IPS-20b (cell line): Measurements from ENCODE around the gene IPO7.
"Not testable (repeated sequence)": the region's sequence is repeated elsewhere in the genome, so short reads cannot be mapped to it uniquely, and the experiment has no call there.

Experiments used
- H3K27ac ChIP-seq: one replicate; pipeline ENCODE4 v1.5.1; 2013; ENCODE audit warnings: low read length
- H3K27me3 ChIP-seq: 2 replicates; pipeline ENCODE4 v1.6.1; 2013; ENCODE audit warnings: mild to moderate bottlenecking, low read length, inconsistent platforms; ENCODE audit not compliant: insufficient read depth
- H3K36me3 ChIP-seq: 2 replicates; pipeline ENCODE4 v1.6.1; 2013; ENCODE audit warnings: low read depth, mild to moderate bottlenecking, inconsistent platforms, low read length, moderate library complexity; ENCODE audit not compliant: insufficient read depth
- H3K4me1 ChIP-seq: 2 replicates; pipeline ENCODE4 v1.6.1; 2013; ENCODE audit warnings: mild to moderate bottlenecking, control low read depth, inconsistent platforms, low read length, moderate library complexity; ENCODE audit not compliant: insufficient read depth
- H3K4me3 ChIP-seq: 2 replicates; pipeline ENCODE4 v1.5.1; 2013; ENCODE audit warnings: mild to moderate bottlenecking, low read length, inconsistent platforms
- H3K9ac ChIP-seq: 2 replicates; pipeline ENCODE4 v1.6.1; 2013; ENCODE audit warnings: low read depth, mild to moderate bottlenecking, inconsistent platforms, low read length, moderate library complexity
- H3K9me3 ChIP-seq: 2 replicates; pipeline ENCODE4 v1.6.1; 2013; ENCODE audit warnings: mild to moderate bottlenecking, low read depth, low read length, inconsistent platforms; ENCODE audit not compliant: insufficient read depth

IPO7 gene

GRCh38 chr11:9401884-9402283, 17.4 kb downstream of the IPO7 start:
- H3K4me1 ChIP-seq, H3K27me3 ChIP-seq, H3K9ac ChIP-seq, H3K4me3 ChIP-seq, H3K9me3 ChIP-seq, H3K27ac ChIP-seq: not testable (repeated sequence)
- peaks cover 59% of the 10 kb centered on the region for H3K36me3 ChIP-seq

- H3K36me3 ChIP-seq, result peaks cover 100% of the 10 kb centered on the region
- no peaks in the 10 kb centered on the region for H3K9me3 ChIP-seq
These were observed 44.3 kb downstream of the IPO7 start for GRCh38 chr11:9428706-9429105.

GRCh38 chr11:9438611-9439010, 54.2 kb downstream of the IPO7 start:
- H3K27me3 ChIP-seq, result no peaks in the 10 kb centered on the region
- no peak overlapping the region for H3K27ac ChIP-seq
- peaks cover 99% of the 10 kb centered on the region for H3K36me3 ChIP-seq
- no peaks in the 10 kb centered on the region for H3K9me3 ChIP-seq
- no peaks in the 10 kb centered on the region for H3K4me1 ChIP-seq
- H3K4me3 ChIP-seq, result no peak overlapping the region
- no peak overlapping the region for H3K9ac ChIP-seq

More at GRCh38 chr11:9428706-9429105, 44.3 kb downstream of the IPO7 start:
- Histone ChIP-seq H3K27me3 (no peaks in the 10 kb centered on the region), H3K4me1 (no peaks in the 10 kb centered on the region), H3K27ac (no peak overlapping the region), H3K9ac (no peak overlapping the region), H3K4me3 (no peak overlapping the region)

GRCh38 chr11:9446230-9446629, 61.8 kb downstream of the IPO7 start:
- Histone ChIP-seq H3K36me3 (peaks cover 65% of the 10 kb centered on the region), H3K9ac (no peak overlapping the region), H3K4me3 (no peak overlapping the region), H3K27me3 (no peaks in the 10 kb centered on the region), H3K4me1 (no peaks in the 10 kb centered on the region), H3K9me3 (peaks cover 3% of the 10 kb centered on the region; the same call in 1 of the 2 replicates), H3K27ac (no peak overlapping the region)

- no peaks in the 10 kb centered on the region for H3K4me1 ChIP-seq
- no peak overlapping the region for H3K4me3 ChIP-seq
- no peaks in the 10 kb centered on the region for H3K27me3 ChIP-seq
- no peak overlapping the region for H3K27ac ChIP-seq
- peaks cover 40% of the 10 kb centered on the region for H3K36me3 ChIP-seq
- no peak overlapping the region for H3K9ac ChIP-seq
- peaks cover 9% of the 10 kb centered on the region for H3K9me3 ChIP-seq
These were observed 64.3 kb downstream of the IPO7 start for GRCh38 chr11:9448576-9449352.

- not testable (repeated sequence) for H3K9ac ChIP-seq, H3K4me3 ChIP-seq, H3K27me3 ChIP-seq, H3K9me3 ChIP-seq, H3K4me1 ChIP-seq, H3K27ac ChIP-seq
- peaks cover 12% of the 10 kb centered on the region for H3K36me3 ChIP-seq
These were observed 67.6 kb downstream of the IPO7 start for GRCh38 chr11:9452023-9452422.

GRCh38 chr11:9455722-9456121, 71.3 kb downstream of the IPO7 start:
- H3K9ac ChIP-seq, result no peak overlapping the region
- H3K9me3 ChIP-seq, result peaks cover 9% of the 10 kb centered on the region
- no peaks in the 10 kb centered on the region for H3K27me3 ChIP-seq
- H3K36me3 ChIP-seq, result no peaks in the 10 kb centered on the region
- no peaks in the 10 kb centered on the region for H3K4me1 ChIP-seq
- H3K27ac ChIP-seq, result no peak overlapping the region
- H3K4me3 ChIP-seq, result no peak overlapping the region

- H3K27ac ChIP-seq, result peak overlapping the region; percentile 99
- H3K27me3 ChIP-seq, result no peaks in the 10 kb centered on the region
- H3K4me3 ChIP-seq, result peak overlapping the region; percentile 89
- H3K9ac ChIP-seq, result peak overlapping the region; percentile 99
- H3K9me3 ChIP-seq, result no peaks in the 10 kb centered on the region
- no peaks in the 10 kb centered on the region for H3K36me3 ChIP-seq
- peaks cover 2% of the 10 kb centered on the region; the same call in 1 of the 2 replicates for H3K4me1 ChIP-seq
These were observed 75.3 kb downstream of the IPO7 start for GRCh38 chr11:9459667-9460321.

GRCh38 chr11:9460322-9461062, 76.0 kb downstream of the IPO7 start, which contains the start of gene ZNF143:
ZNF143 (plus strand) TSS chr11:9461012; CDS start chr11:9471309, 10,297 bp downstream.
- peaks cover 2% of the 10 kb centered on the region; the same call in 1 of the 2 replicates for H3K4me1 ChIP-seq
- no peaks in the 10 kb centered on the region for H3K9me3 ChIP-seq
- H3K4me3 ChIP-seq, result peak within 1 kb of the TSS; percentile 89
- H3K27ac ChIP-seq, result peak within 1 kb of the TSS; percentile 99
- peak within 1 kb of the TSS; percentile 99 for H3K9ac ChIP-seq
- H3K36me3 ChIP-seq, result no peaks in the 10 kb centered on the region
- H3K27me3 ChIP-seq, result no peaks in the 10 kb centered on the region

GRCh38 chr11:9461063-9461759, 76.8 kb downstream of the IPO7 start:
- peak overlapping the region; percentile 89 for H3K9ac ChIP-seq
- H3K4me1 ChIP-seq, result peaks cover 2% of the 10 kb centered on the region; the same call in 1 of the 2 replicates
- H3K4me3 ChIP-seq, result peak overlapping the region; percentile 73
- H3K9me3 ChIP-seq, result no peaks in the 10 kb centered on the region
- peak overlapping the region; percentile 3 for H3K27ac ChIP-seq
- H3K27me3 ChIP-seq, result no peaks in the 10 kb centered on the region
- H3K36me3 ChIP-seq, result no peaks in the 10 kb centered on the region

GRCh38 chr11:9461760-9462134, 77.3 kb downstream of the IPO7 start:
- peak overlapping the region; percentile 73 for H3K4me3 ChIP-seq
- peak overlapping the region; percentile 3 for H3K27ac ChIP-seq
- no peaks in the 10 kb centered on the region for H3K27me3 ChIP-seq
- H3K9me3 ChIP-seq, result no peaks in the 10 kb centered on the region
- H3K9ac ChIP-seq, result peak overlapping the region; percentile 89
- H3K4me1 ChIP-seq, result peaks cover 2% of the 10 kb centered on the region; the same call in 1 of the 2 replicates
- H3K36me3 ChIP-seq, result no peaks in the 10 kb centered on the region
